ENCODE data around the gene UBAC2. TPM values are rescaled to one million over a fixed set of nuclear protein-coding genes. Genes with fewer than 3 reads are reported as not detected.

Gene UBAC2
- total RNA-seq, 4 donors from 2014 or later, result 43.5 to 59.6 (median 52.0) TPM

- no peak for DNase-seq (ENCODE audit: low spot score in 2 of 2)
- H3K36me3 ChIP-seq, result no peaks in the 10 kb centered on the region
- no peak overlapping the region for H3K4me3 ChIP-seq
- H3K27me3 ChIP-seq, result peaks cover 0 to 5% of the 10 kb centered on the region in 2 donors
- H3K4me1 ChIP-seq, result no peaks in the 10 kb centered on the region
- 83 to 84% methylated on average over 1 of the region's 1 CpG for WGBS, 2 donors
- TF ChIP-seq POLR2A (IDR thresholded peaks at IDR 0.05) (no peak), EP300 (IDR thresholded peaks at IDR 0.05) (no peak), CTCF (IDR thresholded peaks at IDR 0.05) (no peak)
- H3K27ac ChIP-seq, result no peak overlapping the region
- H3K9me3 ChIP-seq, result peaks cover 0 to 15% (median 0%) of the 10 kb centered on the region in 4 donors
Measured at GRCh38 chr13:99412856-99413255, 212.2 kb downstream of the UBAC2 start.

- H3K36me3 ChIP-seq, result no peaks in the 10 kb centered on the region
- DNase-seq (ENCODE audit: low spot score in 2 of 2), result no peak
- H3K4me1 ChIP-seq, result no peaks in the 10 kb centered on the region
- no peak overlapping the region for H3K4me3 ChIP-seq
- WGBS, 2 donors, result 83% methylated on average over 15 of the region's 15 CpGs
- peaks cover 0 to 4% (median 0%) of the 10 kb centered on the region in 4 donors for H3K9me3 ChIP-seq
- peaks cover 0 to 5% of the 10 kb centered on the region in 2 donors for H3K27me3 ChIP-seq
- TF ChIP-seq CTCF (IDR thresholded peaks at IDR 0.05) (no peak), EP300 (IDR thresholded peaks at IDR 0.05) (no peak), POLR2A (IDR thresholded peaks at IDR 0.05) (no peak)
- H3K27ac ChIP-seq, result no peak overlapping the region
Measured at GRCh38 chr13:99414048-99414995, 213.7 kb downstream of the UBAC2 start.

- Histone ChIP-seq H3K9me3 (peaks cover 0 to 4% (median 0%) of the 10 kb centered on the region in 4 donors), H3K27me3 (peaks cover 0 to 5% of the 10 kb centered on the region in 2 donors), H3K27ac (peak overlapping the region in 1 of 4 donors; percentile 15), H3K4me1 (peaks cover 0 to 3% (median 0%) of the 10 kb centered on the region in 4 donors), H3K4me3 (no peak overlapping the region), H3K36me3 (no peaks in the 10 kb centered on the region)
- 79 to 86% methylated on average over 12 of the region's 13 CpGs for WGBS, 2 donors
- TF ChIP-seq EP300 (IDR thresholded peaks at IDR 0.05), result no peak
- no peak for TF ChIP-seq CTCF (IDR thresholded peaks at IDR 0.05)
- TF ChIP-seq POLR2A (IDR thresholded peaks at IDR 0.05), result no peak
- no peak for DNase-seq (ENCODE audit: low spot score in 2 of 2)
Measured at GRCh38 chr13:99415014-99415650, 214.5 kb downstream of the UBAC2 start.

GRCh38 chr13:99415851-99416331, 215.2 kb downstream of the UBAC2 start:
- 79 to 88% methylated on average over 14 of the region's 14 CpGs for WGBS, 2 donors
- Histone ChIP-seq H3K27me3 (peaks cover 0 to 5% of the 10 kb centered on the region in 2 donors), H3K9me3 (peaks cover 0 to 4% (median 0%) of the 10 kb centered on the region in 4 donors), H3K36me3 (no peaks in the 10 kb centered on the region), H3K4me3 (no peak overlapping the region), H3K27ac (no peak overlapping the region), H3K4me1 (peaks cover 0 to 8% (median 0%) of the 10 kb centered on the region in 4 donors)
- TF ChIP-seq EP300 (IDR thresholded peaks at IDR 0.05) (no peak), POLR2A (IDR thresholded peaks at IDR 0.05) (no peak), CTCF (IDR thresholded peaks at IDR 0.05) (no peak)
- no peak for DNase-seq (ENCODE audit: low spot score in 2 of 2)

Measured in tibial nerve (tissue), 4 donors.